ENCODE data around the gene PTPN1. TPM values are rescaled to one million over a fixed set of nuclear protein-coding genes. Genes with fewer than 3 reads are reported as not detected.
A peak's percentile ranks its signal among the peaks of the same experiment; 100 is the strongest.
"Not testable (repeated sequence)": the region's sequence is repeated elsewhere in the genome, so short reads cannot be mapped to it uniquely, and the experiment has no call there.

The PTPN1 gene
- total and polyA plus RNA-seq, 2 of the 4 experiments (the other 2 are of a cell fraction), result 31.7 to 37.4 TPM

- H2BK5ac ChIP-seq (ENCODE audit: low read depth, low read length, poor library complexity, severe bottlenecking); H3K27me3 ChIP-seq (ENCODE audit: control insufficient read depth, insufficient read depth, low read length); intact Hi-C loops (cut with micrococcal nuclease); POLR2A ChIA-PET (ENCODE audit: unreplicated experiment); BruUV-seq (replicated peaks); H2AFZ ChIP-seq (replicated peaks; ENCODE audit: low read length, poor library complexity); H3K14ac ChIP-seq (replicated peaks; ENCODE audit: low read depth, low read length); in situ Hi-C loops (cut with MboI; ENCODE audit: low sequenced_read_pairs); DNase-seq; H2BK20ac ChIP-seq (ENCODE audit: low read depth, low read length); H3K4me3 ChIP-seq (ENCODE audit: insufficient read depth, low read depth, low read length); H3K23ac ChIP-seq (ENCODE audit: low read depth, low read length); H3K56ac ChIP-seq (ENCODE audit: extremely low read depth, insufficient read depth, low read length); H3K4me2 ChIP-seq (ENCODE audit: low read depth, low read length); H4K5ac ChIP-seq (ENCODE audit: low read depth, low read length); H2AK9ac ChIP-seq (replicated peaks; ENCODE audit: low read depth, low read length, poor library complexity); H2BK15ac ChIP-seq (ENCODE audit: low read depth, low read length); dilution Hi-C loops (cut with HindIII; ENCODE audit: low sequenced_read_pairs, unreplicated experiment); H3K9ac ChIP-seq (ENCODE audit: low read depth, low read length); H3K9me3 ChIP-seq (ENCODE audit: control insufficient read depth, insufficient read depth, low read length); H4K91ac ChIP-seq (ENCODE audit: insufficient read depth, low read depth, low read length); H4K8ac ChIP-seq (ENCODE audit: low read depth in 2 of 2, low read length in 2 of 2); CTCF ChIA-PET; H2BK120ac ChIP-seq (ENCODE audit: low read depth, low read length): not testable (repeated sequence)
- Histone ChIP-seq H3K4ac (ENCODE audit: low read depth, low read length) (peak overlapping the region; percentile 17; the same call in 1 of the 2 replicates), H3K9me1 (ENCODE audit: insufficient read depth, low read length) (peaks cover 31% of the 10 kb centered on the region), H3K79me1 (ENCODE audit: low read depth in 1 of 2, low read length in 2 of 2) (peaks cover 56 to 96% of the 10 kb centered on the region in 2 experiments), H3K27ac (ENCODE audit: insufficient read depth, low read length) (peak overlapping the region; percentile 56; the same call in 1 of the 2 replicates), H4K20me1 (ENCODE audit: insufficient read depth, low read length) (peaks cover 48% of the 10 kb centered on the region), H2AK5ac (ENCODE audit: low read depth, low read length) (0 out of 2 replicates have a peak overlapping the region, but pooled peaks have one; percentile 20), H3K4me1 (ENCODE audit: control insufficient read depth, insufficient read depth, low read length) (peaks cover 19% of the 10 kb centered on the region), H3K36me3 (ENCODE audit: control insufficient read depth, insufficient read depth, low read length) (peaks cover 55% of the 10 kb centered on the region), H3K18ac (ENCODE audit: low read depth, low read length) (peak overlapping the region; percentile 16; the same call in 1 of the 2 replicates)
- WGBS, 2 experiments (ENCODE audit: extremely low coverage in 2 of 2, insufficient read length in 1 of 2), result no CpG with 5 or more reads among the region's 7 CpGs
- 0 out of 2 replicates have a peak, but pooled peaks have one; percentile 4 for ATAC-seq (ENCODE audit: low read depth)
These were observed 59.3 kb downstream of the PTPN1 start for GRCh38 chr20:50569487-50569863.
